Neural cell (in vitro differentiated cells): ENCODE measurements around the gene MSMP.

Experiments
- CTCF ChIP-seq: fragments of 450-650 bp; IDR thresholded peaks from 2 replicates; pipeline ENCODE4 v1.5.1; 2014; ENCODE audit warnings: antibody characterized with exemption, mild to moderate bottlenecking, moderate library complexity; ENCODE audit not compliant: poor library complexity, severe bottlenecking
- EP300 ChIP-seq: fragments of 450-650 bp; conservative IDR thresholded peaks from 2 replicates; pipeline ENCODE4 v1.6.1; 2014; ENCODE audit warnings: antibody characterized with exemption, mild to moderate bottlenecking, moderate library complexity; ENCODE audit not compliant: poor library complexity, severe bottlenecking
- EZH2 ChIP-seq: fragments of 200-600, 300-800 bp; shearing (Covaris generic), sonication (generic); IDR thresholded peaks from 2 replicates; pipeline ENCODE4 v1.6.1; 2014; ENCODE audit warnings: antibody characterized with exemption, low read length, borderline replicate concordance, mild to moderate bottlenecking; ENCODE audit not compliant: insufficient read depth, poor library complexity, severe bottlenecking
- POLR2AphosphoS5 ChIP-seq: IDR thresholded peaks from 2 replicates; pipeline ENCODE4 v1.6.1; 2012
- RAD21 ChIP-seq: fragments of 450-650 bp; conservative IDR thresholded peaks from 2 replicates; pipeline ENCODE4 v1.6.1; 2014; ENCODE audit warnings: antibody characterized with exemption, mild to moderate bottlenecking, moderate library complexity
- SMC3 ChIP-seq: fragments of 450-650 bp; conservative IDR thresholded peaks from 2 replicates; pipeline ENCODE4 v1.6.1; 2014; ENCODE audit warnings: antibody characterized with exemption, mild to moderate bottlenecking, moderate library complexity; ENCODE audit not compliant: poor library complexity

DNA sequence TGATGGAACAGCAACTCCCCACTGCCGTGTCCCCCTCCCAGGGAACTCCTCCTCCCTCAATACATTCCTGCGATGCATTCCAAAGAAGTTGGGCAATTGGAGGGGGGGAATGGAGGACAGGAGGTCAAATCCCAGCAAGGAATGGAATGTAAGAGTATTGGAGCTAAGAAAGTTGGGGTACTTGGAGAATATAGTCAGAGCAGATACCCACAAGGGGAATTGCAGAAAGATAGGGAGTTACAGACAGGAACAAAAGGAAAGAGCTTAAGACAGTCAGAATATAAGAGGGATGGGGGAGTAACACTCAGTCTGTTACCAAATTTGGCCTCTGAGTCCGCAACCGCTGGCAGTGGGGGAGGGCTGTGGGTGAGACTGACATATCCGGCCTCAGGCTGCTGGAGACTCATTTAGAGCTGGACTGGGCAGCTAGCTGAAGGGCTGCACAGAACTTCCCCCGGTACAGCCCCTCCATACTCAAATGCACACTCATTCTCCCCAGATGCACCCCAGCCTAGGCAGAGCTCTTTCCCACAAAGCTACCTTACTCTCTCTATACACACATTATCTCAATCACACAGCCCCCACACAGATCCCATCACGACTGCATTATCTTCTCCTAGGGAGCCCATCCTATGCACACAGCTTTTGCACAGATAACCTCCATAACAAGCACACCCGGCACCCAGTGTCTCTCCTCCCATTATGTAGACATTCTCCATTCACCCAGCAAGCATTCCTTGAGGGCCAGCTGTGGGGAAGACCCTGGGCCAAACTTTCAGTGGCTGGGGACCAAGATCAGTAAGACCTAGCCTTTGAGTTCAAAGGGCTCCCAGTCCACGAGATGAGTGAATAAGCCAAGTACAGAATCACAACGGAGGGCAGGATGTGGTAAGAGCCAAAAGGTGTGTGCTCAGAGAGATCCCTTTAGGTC, 25.8 kb downstream of the MSMP start:
- no peak for TF ChIP-seq RAD21
- TF ChIP-seq CTCF: no peak
- TF ChIP-seq SMC3: no peak
- TF ChIP-seq EZH2: no peak
- no peak for TF ChIP-seq POLR2AphosphoS5
- no peak for TF ChIP-seq EP300
